ENCODE data around the gene IPO11. TPM values are rescaled to one million over a fixed set of nuclear protein-coding genes. Genes with fewer than 3 reads are reported as not detected.

The IPO11 gene
- total RNA-seq, 2 experiments from 2014 or later, result 54.8 to 57.2 TPM

GRCh38 chr5:62403411-62404250 lies 8.9 kb upstream of the IPO11 start, which contains the start of gene DIMT1:
TSS of gene DIMT1 (minus strand) at chr5:62403905. CDS start at chr5:62403772, 133 bp downstream.
- Mint-ChIP-seq H3K4me1 (ENCODE audit: low read depth) (peaks cover 19% of the 10 kb centered on the region), H3K9me3 (no peaks in the 10 kb centered on the region), H3K36me3 (ENCODE audit: low read depth) (peaks cover 21% of the 10 kb centered on the region), H3K27me3 (ENCODE audit: low read depth) (no peaks in the 10 kb centered on the region), H3K27ac (peak within 1 kb of the TSS; percentile 90), H3K4me3 (peak within 1 kb of the TSS; percentile 98)
- intact Hi-C loops (cut with micrococcal nuclease), result loop anchor here (1.0 to 5.0 kb wide), 6 partner anchors 8 to 1458 kb away; partner anchors contain the start of genes ERCC8, IPO11, KIF2A and LRRC70
- DNase-seq, result peak; percentile 97
- CTCF ChIA-PET, result interaction anchor here (0.7 to 3.7 kb wide), 4 partner anchors 10 to 179 kb away, joined by 3 to 27 read pairs (median 4); no protein-coding TSS in a partner anchor

DNA sequence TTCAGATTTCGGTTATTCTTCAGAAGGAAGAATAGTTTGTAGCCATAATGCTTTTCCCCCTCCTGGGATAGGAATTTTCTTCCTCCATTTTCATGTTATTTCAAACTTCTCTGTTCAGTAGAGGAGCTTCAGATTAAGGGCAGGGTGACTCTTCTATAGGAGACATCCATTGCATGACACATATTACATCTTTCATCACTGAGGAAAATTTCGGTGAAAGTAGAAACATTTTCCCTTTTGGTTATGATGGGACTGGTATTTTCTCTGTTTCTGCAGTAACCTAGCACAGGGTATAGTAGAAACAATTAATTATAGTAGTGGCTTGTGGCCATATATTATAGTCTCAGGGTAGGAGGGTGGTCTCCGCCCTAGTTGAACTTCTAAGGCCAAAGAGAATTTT lies 1.1 kb downstream of the IPO11 start:
- Mint-ChIP-seq H3K4me3 (peak overlapping the region; percentile 88), H3K36me3 (ENCODE audit: low read depth) (peaks cover 8% of the 10 kb centered on the region), H3K27ac (no peak overlapping the region), H3K4me1 (ENCODE audit: low read depth) (peaks cover 26% of the 10 kb centered on the region), H3K27me3 (ENCODE audit: low read depth) (no peaks in the 10 kb centered on the region), H3K9me3 (no peaks in the 10 kb centered on the region)
- intact Hi-C loops (cut with micrococcal nuclease), result no loop called here
- no peak for DNase-seq
- CTCF ChIA-PET, result interaction anchor here (1.4 to 1.7 kb wide), 2 partner anchors 9 to 11 kb away, joined by 3 to 6 read pairs; partner anchors contain the start of gene DIMT1

- Mint-ChIP-seq H3K27me3 (ENCODE audit: low read depth) (no peaks in the 10 kb centered on the region), H3K9me3 (no peaks in the 10 kb centered on the region), H3K27ac (no peak overlapping the region), H3K4me3 (no peak overlapping the region), H3K4me1 (ENCODE audit: low read depth) (peaks cover 35% of the 10 kb centered on the region), H3K36me3 (ENCODE audit: low read depth) (peaks cover 13% of the 10 kb centered on the region)
- intact Hi-C loops (cut with micrococcal nuclease), result no loop called here
- CTCF ChIA-PET, result interaction anchor here (0.5 kb wide), 1 partner anchor 49 kb away, joined by 3 read pairs; no protein-coding TSS in a partner anchor
- no peak for DNase-seq
Measured at GRCh38 chr5:62418462-62419076, 6.0 kb downstream of the IPO11 start.

GRCh38 chr5:62419609-62420008 lies 7.0 kb downstream of the IPO11 start:
- Mint-ChIP-seq H3K27ac (no peak overlapping the region), H3K27me3 (ENCODE audit: low read depth) (no peaks in the 10 kb centered on the region), H3K4me1 (ENCODE audit: low read depth) (peaks cover 27% of the 10 kb centered on the region), H3K9me3 (no peaks in the 10 kb centered on the region), H3K36me3 (ENCODE audit: low read depth) (peaks cover 16% of the 10 kb centered on the region), H3K4me3 (no peak overlapping the region)
- CTCF ChIA-PET, result no interaction called here
- intact Hi-C loops (cut with micrococcal nuclease), result no loop called here
- DNase-seq, result no peak

- DNase-seq, result no peak
- Mint-ChIP-seq H3K27ac (no peak overlapping the region), H3K9me3 (no peaks in the 10 kb centered on the region), H3K27me3 (ENCODE audit: low read depth) (no peaks in the 10 kb centered on the region), H3K36me3 (ENCODE audit: low read depth) (peaks cover 15% of the 10 kb centered on the region), H3K4me1 (ENCODE audit: low read depth) (peaks cover 23% of the 10 kb centered on the region), H3K4me3 (no peak overlapping the region)
- CTCF ChIA-PET, result interaction anchor here (0.6 kb wide), 1 partner anchor 31 kb away, joined by 3 read pairs; no protein-coding TSS in a partner anchor
- intact Hi-C loops (cut with micrococcal nuclease), result no loop called here
Measured at GRCh38 chr5:62421414-62421813, 8.9 kb downstream of the IPO11 start.

DNA sequence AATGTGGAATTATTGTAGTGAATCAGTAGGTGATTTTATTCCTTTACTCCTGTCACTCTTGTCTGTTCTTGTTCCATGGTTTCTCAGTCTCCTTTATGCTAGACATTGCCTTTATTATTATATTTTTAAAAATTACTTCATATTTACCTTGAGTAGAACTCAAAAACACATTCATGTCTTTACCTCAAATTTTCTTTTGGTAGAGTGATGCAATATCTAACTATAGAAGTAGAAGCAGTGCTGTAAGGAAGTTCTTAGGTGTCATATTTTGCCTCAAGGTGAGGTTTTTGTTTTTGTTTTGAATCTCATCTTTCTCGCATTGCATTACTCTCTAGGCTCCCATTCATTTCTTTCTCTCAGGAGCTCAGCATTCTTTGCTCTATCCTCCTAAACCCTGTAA lies 12.2 kb downstream of the IPO11 start:
- intact Hi-C loops (cut with micrococcal nuclease), result no loop called here
- Mint-ChIP-seq H3K4me3 (no peak overlapping the region), H3K27ac (no peak overlapping the region), H3K27me3 (ENCODE audit: low read depth) (no peaks in the 10 kb centered on the region), H3K4me1 (ENCODE audit: low read depth) (peaks cover 21% of the 10 kb centered on the region), H3K9me3 (no peaks in the 10 kb centered on the region), H3K36me3 (ENCODE audit: low read depth) (peaks cover 6% of the 10 kb centered on the region)
- CTCF ChIA-PET, result interaction anchor here (1.3 kb wide), 1 partner anchor 11 kb away, joined by 3 read pairs; no protein-coding TSS in a partner anchor
- DNase-seq, result no peak

GRCh38 chr5:62431735-62432620 lies 19.4 kb downstream of the IPO11 start:
- CTCF ChIA-PET, result interaction anchor here (0.6 to 2.5 kb wide), 4 partner anchors 12 to 347 kb away, joined by 3 to 14 read pairs (median 5); no protein-coding TSS in a partner anchor
- Mint-ChIP-seq H3K27me3 (ENCODE audit: low read depth) (no peaks in the 10 kb centered on the region), H3K4me3 (no peak overlapping the region), H3K36me3 (ENCODE audit: low read depth) (peaks cover 2% of the 10 kb centered on the region), H3K27ac (no peak overlapping the region), H3K9me3 (no peaks in the 10 kb centered on the region), H3K4me1 (ENCODE audit: low read depth) (peaks cover 24% of the 10 kb centered on the region)
- no peak for DNase-seq
- intact Hi-C loops (cut with micrococcal nuclease), result no loop called here

DNA sequence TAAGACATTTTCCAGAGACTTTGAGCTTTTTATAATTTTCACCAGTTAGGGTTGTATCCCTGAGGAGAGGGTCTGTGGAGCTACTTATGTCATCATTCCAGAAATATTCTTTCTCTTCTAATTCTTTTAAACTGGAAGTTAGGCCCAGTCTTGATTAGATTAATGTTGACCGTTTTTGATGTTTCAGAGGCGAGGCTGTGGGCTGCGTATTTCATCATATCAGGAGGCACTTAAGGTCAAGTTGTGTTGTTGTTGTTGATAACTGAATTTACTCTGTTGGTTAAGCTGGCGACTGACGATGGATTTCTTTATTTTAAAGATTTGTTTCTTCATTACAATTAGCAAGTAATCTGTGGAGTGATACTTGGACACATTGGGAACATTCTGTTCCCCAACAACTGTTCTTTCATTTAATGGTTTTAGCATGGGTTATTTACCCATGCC lies 20.1 kb downstream of the IPO11 start:
- intact Hi-C loops (cut with micrococcal nuclease), result no loop called here
- DNase-seq, result no peak
- Mint-ChIP-seq H3K4me1 (ENCODE audit: low read depth) (peaks cover 24% of the 10 kb centered on the region), H3K27ac (no peak overlapping the region), H3K9me3 (no peaks in the 10 kb centered on the region), H3K27me3 (ENCODE audit: low read depth) (no peaks in the 10 kb centered on the region), H3K4me3 (no peak overlapping the region), H3K36me3 (ENCODE audit: low read depth) (peaks cover 2% of the 10 kb centered on the region)
- CTCF ChIA-PET, result interaction anchor here (0.9 to 2.5 kb wide), 3 partner anchors 17 to 346 kb away, joined by 3 to 14 read pairs (median 7); no protein-coding TSS in a partner anchor

- CTCF ChIA-PET, result interaction anchor here (0.7 to 1.0 kb wide), 2 partner anchors 11 to 16 kb away, joined by 3 read pairs; no protein-coding TSS in a partner anchor
Measured at GRCh38 chr5:62448528-62448927, 36.0 kb downstream of the IPO11 start.

DNA sequence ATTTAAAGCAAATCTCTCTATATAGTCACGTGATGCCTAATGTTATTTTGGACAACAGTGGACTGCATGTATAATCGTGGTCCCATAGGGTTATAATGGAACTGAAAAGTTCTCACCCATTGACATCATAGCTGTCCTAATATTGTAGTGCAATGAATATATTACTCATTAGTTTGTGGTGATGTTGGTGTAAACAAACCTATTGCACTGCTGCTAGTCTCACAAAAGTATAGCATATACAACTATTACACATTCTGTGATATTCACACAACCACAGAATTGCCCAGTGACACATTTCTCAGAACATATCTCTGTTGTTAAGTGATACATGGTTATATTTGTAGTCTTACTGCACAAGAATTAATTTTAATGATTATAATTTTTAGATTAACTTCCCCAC lies 37.7 kb downstream of the IPO11 start:
- CTCF ChIA-PET, result interaction anchor here (1.7 kb wide), 1 partner anchor 9 kb away, joined by 6 read pairs; no protein-coding TSS in a partner anchor
- H3K27me3 Mint-ChIP-seq (ENCODE audit: low read depth), result no peaks in the 10 kb centered on the region
- H3K4me3 Mint-ChIP-seq, result no peak overlapping the region
- no peaks in the 10 kb centered on the region for H3K9me3 Mint-ChIP-seq
- no peaks in the 10 kb centered on the region for H3K4me1 Mint-ChIP-seq (ENCODE audit: low read depth)
- H3K27ac Mint-ChIP-seq, result no peak overlapping the region
- intact Hi-C loops (cut with micrococcal nuclease), result no loop called here
- H3K36me3 Mint-ChIP-seq (ENCODE audit: low read depth), result peaks cover 19% of the 10 kb centered on the region
- DNase-seq, result no peak

More at GRCh38 chr5:62448528-62448927, 36.0 kb downstream of the IPO11 start:
- intact Hi-C loops (cut with micrococcal nuclease), result no loop called here
- no peak overlapping the region for H3K4me3 Mint-ChIP-seq
- DNase-seq, result no peak
- peaks cover 13% of the 10 kb centered on the region for H3K36me3 Mint-ChIP-seq (ENCODE audit: low read depth)
- no peaks in the 10 kb centered on the region for H3K4me1 Mint-ChIP-seq (ENCODE audit: low read depth)
- no peaks in the 10 kb centered on the region for H3K9me3 Mint-ChIP-seq
- no peaks in the 10 kb centered on the region for H3K27me3 Mint-ChIP-seq (ENCODE audit: low read depth)
- H3K27ac Mint-ChIP-seq, result no peak overlapping the region

DNA sequence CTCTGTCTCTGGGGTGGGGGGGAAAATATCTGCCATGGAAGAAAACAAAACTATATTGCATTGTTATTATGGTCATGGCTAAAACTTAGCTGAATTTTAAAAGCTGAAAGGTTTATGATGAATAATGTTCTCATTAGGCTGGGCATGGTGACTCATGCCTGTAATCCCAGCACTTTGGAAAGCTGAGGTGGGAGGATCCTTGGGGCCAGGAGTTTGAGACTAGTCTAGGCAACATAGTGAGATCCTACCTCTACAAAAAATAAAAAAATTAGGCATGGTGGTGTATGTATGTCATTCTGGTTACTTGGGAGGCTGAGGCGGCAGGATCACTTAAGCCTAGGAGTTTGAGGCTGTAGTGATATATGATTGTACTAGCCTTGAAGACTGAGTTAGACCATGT lies 44.5 kb downstream of the IPO11 start:
- Mint-ChIP-seq H3K27me3 (ENCODE audit: low read depth) (no peaks in the 10 kb centered on the region), H3K4me1 (ENCODE audit: low read depth) (peaks cover 2% of the 10 kb centered on the region), H3K27ac (no peak overlapping the region), H3K9me3 (no peaks in the 10 kb centered on the region), H3K36me3 (ENCODE audit: low read depth) (peaks cover 12% of the 10 kb centered on the region), H3K4me3 (no peak overlapping the region)
- intact Hi-C loops (cut with micrococcal nuclease), result no loop called here
- DNase-seq, result no peak
- CTCF ChIA-PET, result interaction anchor here (0.6 kb wide), 1 partner anchor 18 kb away, joined by 3 read pairs; no protein-coding TSS in a partner anchor
